GM23338 (cell line): ENCODE results near the gene PPP5C. TPM values are rescaled to one million over a fixed set of nuclear protein-coding genes. Genes with fewer than 3 reads are reported as not detected.

Source experiments
- ATAC-seq: fragments of 200-7000 bp; cut with Tn5 transposase; 3 replicates; pipeline ENCODE4 v1.9.1; 2020
- DNase-seq: peaks from one replicate; pipeline ENCODE4 v3.0.0-alpha.2; 2015; ENCODE audit warnings: low spot score
- H2AFZ ChIP-seq: fragments of 200-600 bp; sonication (generic); 2 replicates; pipeline ENCODE4 v1.8.0; 2016; ENCODE audit warnings: antibody characterized with exemption, mild to moderate bottlenecking, moderate library complexity
- H3F3A ChIP-seq: fragments of 200-600 bp; sonication (generic); replicated peaks from 2 replicates; pipeline ENCODE4 v1.8.0; 2017; ENCODE audit warnings: antibody characterized with exemption, mixed run types, low read depth
- H3K27ac ChIP-seq: fragments of 200-600 bp; sonication (generic); 2 replicates; pipeline ENCODE4 v1.6.1; 2016; ENCODE audit warnings: low read depth
- H3K27me3 ChIP-seq: fragments of 200-600 bp; sonication (generic); 2 replicates; pipeline ENCODE4 v1.8.0; 2016; ENCODE audit warnings: mild to moderate bottlenecking, mixed run types, moderate library complexity; ENCODE audit not compliant: insufficient read depth
- H3K36me3 ChIP-seq: fragments of 200-600 bp; sonication (generic); 2 replicates; pipeline ENCODE4 v1.8.0; 2016; ENCODE audit warnings: mild to moderate bottlenecking; ENCODE audit not compliant: insufficient read depth
- H3K4me1 ChIP-seq: fragments of 200-600 bp; sonication (generic); 2 replicates; pipeline ENCODE4 v1.8.0; 2016; ENCODE audit warnings: mild to moderate bottlenecking, moderate library complexity; ENCODE audit not compliant: insufficient read depth
- H3K4me2 ChIP-seq: fragments of 200-600 bp; sonication (generic); 2 replicates; pipeline ENCODE4 v1.7.1; 2017; ENCODE audit warnings: mixed run types
- H3K4me3 ChIP-seq: fragments of 200-600 bp; sonication (generic); 2 replicates; pipeline ENCODE4 v1.6.1; 2016; ENCODE audit warnings: mixed run types
- H3K79me2 ChIP-seq: fragments of 200-600 bp; sonication (generic); replicated peaks from 2 replicates; pipeline ENCODE4 v1.8.0; 2017; ENCODE audit warnings: mild to moderate bottlenecking; ENCODE audit not compliant: insufficient read depth
- H3K9me2 ChIP-seq: fragments of 200-600 bp; sonication (generic); 2 replicates; pipeline ENCODE4 v1.8.0; 2017; ENCODE audit not compliant: insufficient read depth
- H4K20me1 ChIP-seq: fragments of 200-600 bp; sonication (generic); replicated peaks from 2 replicates; pipeline ENCODE4 v1.8.0; 2017; ENCODE audit warnings: mild to moderate bottlenecking; ENCODE audit not compliant: insufficient read depth
- H3K27ac Mint-ChIP-seq: 2 replicates; pipeline ENCODE4 v1.8.0; 2020; ENCODE audit warnings: inconsistent platforms, mild to moderate bottlenecking, moderate library complexity, mixed read lengths
- H3K27me3 Mint-ChIP-seq: 3 replicates; pipeline ENCODE4 v1.8.0; 2022; ENCODE audit warnings: low read depth, mild to moderate bottlenecking, moderate library complexity, mixed read lengths, inconsistent platforms; ENCODE audit not compliant: insufficient read depth, poor library complexity
- H3K36me3 Mint-ChIP-seq: 3 replicates; pipeline ENCODE4 v1.8.0; 2021; ENCODE audit warnings: low read depth, mild to moderate bottlenecking, inconsistent platforms, moderate library complexity, mixed read lengths
- H3K4me1 Mint-ChIP-seq: 3 replicates; pipeline ENCODE4 v1.8.0; 2020; ENCODE audit warnings: mild to moderate bottlenecking, inconsistent platforms, mixed read lengths
- H3K4me3 Mint-ChIP-seq: 3 replicates; pipeline ENCODE4 v1.8.0; 2021; ENCODE audit warnings: moderate library complexity, mild to moderate bottlenecking, inconsistent platforms, mixed read lengths
- H3K9me3 Mint-ChIP-seq: 3 replicates; pipeline ENCODE4 v1.8.0; 2020; ENCODE audit warnings: moderate library complexity, mild to moderate bottlenecking, inconsistent platforms, mixed read lengths
- CREB1 ChIP-seq: fragments of 250-450 bp; sonication (Bioruptor Pico); IDR thresholded peaks from 2 replicates; pipeline ENCODE4 v1.5.0; 2020; ENCODE audit warnings: low read depth, mild to moderate bottlenecking, moderate library complexity
- EZH2 ChIP-seq: fragments of 200-600 bp; sonication (generic); IDR thresholded peaks from one replicate; pipeline ENCODE4 v1.8.0; 2017; ENCODE audit warnings: antibody characterized with exemption, mild to moderate bottlenecking, low read depth; ENCODE audit not compliant: unreplicated experiment
- EZH2phosphoT487 ChIP-seq: fragments of 200-600 bp; sonication (generic); IDR thresholded peaks from one replicate; pipeline ENCODE4 v1.8.1; 2018; ENCODE audit warnings: antibody characterized with exemption; ENCODE audit not compliant: unreplicated experiment
- JUNB ChIP-seq: IDR thresholded peaks from one replicate; pipeline ENCODE4 v1.6.1; 2016; ENCODE audit warnings: antibody characterized with exemption; ENCODE audit not compliant: unreplicated experiment
- NANOG ChIP-seq: IDR thresholded peaks from 2 replicates; pipeline ENCODE4 v1.6.1; 2016; ENCODE audit warnings: antibody characterized with exemption, borderline replicate concordance
- POLR2AphosphoS5 ChIP-seq: IDR thresholded peaks from 2 replicates; pipeline ENCODE4 v1.6.1; 2016; ENCODE audit warnings: antibody characterized with exemption, low read depth
- STAT1 ChIP-seq: IDR thresholded peaks from one replicate; pipeline ENCODE4 v1.6.1; 2016; ENCODE audit warnings: antibody characterized with exemption; ENCODE audit not compliant: unreplicated experiment
- ZNF114 ChIP-seq: fragments of 250-450 bp; sonication (Bioruptor Pico); IDR thresholded peaks from 2 replicates; pipeline ENCODE4 v1.5.0; 2020; ENCODE audit warnings: mild to moderate bottlenecking, moderate library complexity
- ZNF331 ChIP-seq: fragments of 250-450 bp; sonication (Bioruptor Pico); IDR thresholded peaks from 2 replicates; pipeline ENCODE4 v1.5.0; 2020; ENCODE audit warnings: low read depth, mild to moderate bottlenecking, moderate library complexity
- polyA plus RNA-seq: library from polyadenylated mRNA; unstranded; fragments of >200 nt; fragmentation: Nextera tagmentation; extraction: Ambion mirVana; gene quantifications from 2 replicates; pipeline ENCODE4 v1.2.1, GENCODE V29; 2016
- total RNA-seq: library from RNA; depleted of rRNA; stranded (reverse); fragments of >200 nt; shearing (Covaris generic); gene quantifications from 2 replicates; pipeline ENCODE4 v1.2.3, GENCODE V29; 2014
- TF ChIP-seq, protein P1 (sequence below): fragments of 250-450 bp; sonication (Bioruptor Pico); IDR thresholded peaks from 2 replicates; pipeline ENCODE4 v1.5.0; 2020; ENCODE audit warnings: mild to moderate bottlenecking, moderate library complexity
- TF ChIP-seq, protein P2 (sequence below): IDR thresholded peaks from one replicate; pipeline ENCODE4 v1.6.1; 2018; ENCODE audit warnings: antibody characterized with exemption; ENCODE audit not compliant: unreplicated experiment
- TF ChIP-seq, protein P3 (sequence below): IDR thresholded peaks from 2 replicates; pipeline ENCODE4 v1.6.1; 2016; ENCODE audit warnings: antibody characterized with exemption
- TF ChIP-seq, protein P4 (sequence below), 2 experiments: fragments of 200-600 bp in 1 of 2; sonication (generic) in 1 of 2; conservative IDR thresholded peaks; 2 replicates each; pipeline versions ENCODE4 v1.5.1 to v1.6.1; 2016 to 2017; ENCODE audit warnings: antibody characterized with exemption in 2 of 2, low read depth in 2 of 2, mild to moderate bottlenecking in 2 of 2, moderate library complexity in 1 of 2

Gene PPP5C
- total and polyA plus RNA-seq, 2 experiments from 2014 or later, result 51.6 to 123 TPM

DNA sequence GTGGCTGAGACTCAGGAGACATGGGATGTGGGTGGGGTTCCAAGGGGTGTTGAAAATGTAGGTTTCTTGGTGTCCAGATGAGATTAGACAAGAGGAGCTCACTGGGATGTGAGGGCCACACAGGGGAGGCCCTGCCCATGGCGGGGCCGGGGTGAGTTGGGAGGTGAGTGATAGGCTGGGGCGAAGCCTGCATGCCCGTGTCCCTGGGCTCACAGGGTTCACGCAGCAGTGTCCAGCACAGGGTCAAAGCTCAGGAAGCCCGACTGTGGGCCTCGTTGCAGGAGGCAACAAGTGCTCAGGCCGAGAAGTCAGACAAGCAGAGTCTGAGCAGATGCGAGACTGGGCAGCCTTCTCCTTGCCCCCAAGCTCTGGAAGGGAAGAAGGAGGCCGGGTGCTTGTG, 39.3 kb downstream of the PPP5C start:
- Histone ChIP-seq H3K4me3 (no peak overlapping the region), H3K4me2 (no peak overlapping the region), H3K4me1 (no peaks in the 10 kb centered on the region), H3K36me3 (peaks cover 5% of the 10 kb centered on the region), H4K20me1 (peaks cover 10% of the 10 kb centered on the region), H2AFZ (no peak overlapping the region), H3K79me2 (peaks cover 5% of the 10 kb centered on the region), H3K27me3 (no peaks in the 10 kb centered on the region), H3K27ac (no peak overlapping the region), H3K9me2 (no peaks in the 10 kb centered on the region), H3F3A (no peaks in the 10 kb centered on the region)
- DNase-seq (no peak), ATAC-seq (no peak)
- H3K36me3 Mint-ChIP-seq, result peaks cover 80% of the 10 kb centered on the region
- TF ChIP-seq ZNF331, result no peak
- no peak for TF ChIP-seq EZH2phosphoT487
- TF ChIP-seq, protein P1, sequence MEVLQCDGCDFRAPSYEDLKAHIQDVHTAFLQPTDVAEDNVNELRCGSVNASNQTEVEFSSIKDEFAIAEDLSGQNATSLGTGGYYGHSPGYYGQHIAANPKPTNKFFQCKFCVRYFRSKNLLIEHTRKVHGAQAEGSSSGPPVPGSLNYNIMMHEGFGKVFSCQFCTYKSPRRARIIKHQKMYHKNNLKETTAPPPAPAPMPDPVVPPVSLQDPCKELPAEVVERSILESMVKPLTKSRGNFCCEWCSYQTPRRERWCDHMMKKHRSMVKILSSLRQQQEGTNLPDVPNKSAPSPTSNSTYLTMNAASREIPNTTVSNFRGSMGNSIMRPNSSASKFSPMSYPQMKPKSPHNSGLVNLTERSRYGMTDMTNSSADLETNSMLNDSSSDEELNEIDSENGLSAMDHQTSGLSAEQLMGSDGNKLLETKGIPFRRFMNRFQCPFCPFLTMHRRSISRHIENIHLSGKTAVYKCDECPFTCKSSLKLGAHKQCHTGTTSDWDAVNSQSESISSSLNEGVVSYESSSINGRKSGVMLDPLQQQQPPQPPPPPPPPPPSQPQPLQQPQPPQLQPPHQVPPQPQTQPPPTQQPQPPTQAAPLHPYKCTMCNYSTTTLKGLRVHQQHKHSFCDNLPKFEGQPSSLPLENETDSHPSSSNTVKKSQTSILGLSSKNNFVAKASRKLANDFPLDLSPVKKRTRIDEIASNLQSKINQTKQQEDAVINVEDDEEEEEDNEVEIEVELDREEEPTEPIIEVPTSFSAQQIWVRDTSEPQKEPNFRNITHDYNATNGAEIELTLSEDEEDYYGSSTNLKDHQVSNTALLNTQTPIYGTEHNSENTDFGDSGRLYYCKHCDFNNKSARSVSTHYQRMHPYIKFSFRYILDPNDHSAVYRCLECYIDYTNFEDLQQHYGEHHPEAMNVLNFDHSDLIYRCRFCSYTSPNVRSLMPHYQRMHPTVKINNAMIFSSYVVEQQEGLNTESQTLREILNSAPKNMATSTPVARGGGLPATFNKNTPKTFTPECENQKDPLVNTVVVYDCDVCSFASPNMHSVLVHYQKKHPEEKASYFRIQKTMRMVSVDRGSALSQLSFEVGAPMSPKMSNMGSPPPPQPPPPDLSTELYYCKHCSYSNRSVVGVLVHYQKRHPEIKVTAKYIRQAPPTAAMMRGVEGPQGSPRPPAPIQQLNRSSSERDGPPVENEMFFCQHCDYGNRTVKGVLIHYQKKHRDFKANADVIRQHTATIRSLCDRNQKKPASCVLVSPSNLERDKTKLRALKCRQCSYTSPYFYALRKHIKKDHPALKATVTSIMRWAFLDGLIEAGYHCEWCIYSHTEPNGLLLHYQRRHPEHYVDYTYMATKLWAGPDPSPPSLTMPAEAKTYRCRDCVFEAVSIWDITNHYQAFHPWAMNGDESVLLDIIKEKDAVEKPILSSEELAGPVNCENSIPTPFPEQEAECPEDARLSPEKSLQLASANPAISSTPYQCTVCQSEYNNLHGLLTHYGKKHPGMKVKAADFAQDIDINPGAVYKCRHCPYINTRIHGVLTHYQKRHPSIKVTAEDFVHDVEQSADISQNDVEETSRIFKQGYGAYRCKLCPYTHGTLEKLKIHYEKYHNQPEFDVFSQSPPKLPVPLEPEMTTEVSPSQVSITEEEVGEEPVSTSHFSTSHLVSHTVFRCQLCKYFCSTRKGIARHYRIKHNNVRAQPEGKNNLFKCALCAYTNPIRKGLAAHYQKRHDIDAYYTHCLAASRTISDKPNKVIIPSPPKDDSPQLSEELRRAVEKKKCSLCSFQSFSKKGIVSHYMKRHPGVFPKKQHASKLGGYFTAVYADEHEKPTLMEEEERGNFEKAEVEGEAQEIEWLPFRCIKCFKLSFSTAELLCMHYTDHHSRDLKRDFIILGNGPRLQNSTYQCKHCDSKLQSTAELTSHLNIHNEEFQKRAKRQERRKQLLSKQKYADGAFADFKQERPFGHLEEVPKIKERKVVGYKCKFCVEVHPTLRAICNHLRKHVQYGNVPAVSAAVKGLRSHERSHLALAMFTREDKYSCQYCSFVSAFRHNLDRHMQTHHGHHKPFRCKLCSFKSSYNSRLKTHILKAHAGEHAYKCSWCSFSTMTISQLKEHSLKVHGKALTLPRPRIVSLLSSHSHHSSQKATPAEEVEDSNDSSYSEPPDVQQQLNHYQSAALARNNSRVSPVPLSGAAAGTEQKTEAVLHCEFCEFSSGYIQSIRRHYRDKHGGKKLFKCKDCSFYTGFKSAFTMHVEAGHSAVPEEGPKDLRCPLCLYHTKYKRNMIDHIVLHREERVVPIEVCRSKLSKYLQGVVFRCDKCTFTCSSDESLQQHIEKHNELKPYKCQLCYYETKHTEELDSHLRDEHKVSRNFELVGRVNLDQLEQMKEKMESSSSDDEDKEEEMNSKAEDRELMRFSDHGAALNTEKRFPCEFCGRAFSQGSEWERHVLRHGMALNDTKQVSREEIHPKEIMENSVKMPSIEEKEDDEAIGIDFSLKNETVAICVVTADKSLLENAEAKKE (CRISPR knock-in tag), result no peak
- no peak for TF ChIP-seq STAT1
- no peak for TF ChIP-seq JUNB
- no peak for TF ChIP-seq POLR2AphosphoS5
- no peak for TF ChIP-seq CREB1
- TF ChIP-seq EZH2, result no peak
- TF ChIP-seq, protein P2, sequence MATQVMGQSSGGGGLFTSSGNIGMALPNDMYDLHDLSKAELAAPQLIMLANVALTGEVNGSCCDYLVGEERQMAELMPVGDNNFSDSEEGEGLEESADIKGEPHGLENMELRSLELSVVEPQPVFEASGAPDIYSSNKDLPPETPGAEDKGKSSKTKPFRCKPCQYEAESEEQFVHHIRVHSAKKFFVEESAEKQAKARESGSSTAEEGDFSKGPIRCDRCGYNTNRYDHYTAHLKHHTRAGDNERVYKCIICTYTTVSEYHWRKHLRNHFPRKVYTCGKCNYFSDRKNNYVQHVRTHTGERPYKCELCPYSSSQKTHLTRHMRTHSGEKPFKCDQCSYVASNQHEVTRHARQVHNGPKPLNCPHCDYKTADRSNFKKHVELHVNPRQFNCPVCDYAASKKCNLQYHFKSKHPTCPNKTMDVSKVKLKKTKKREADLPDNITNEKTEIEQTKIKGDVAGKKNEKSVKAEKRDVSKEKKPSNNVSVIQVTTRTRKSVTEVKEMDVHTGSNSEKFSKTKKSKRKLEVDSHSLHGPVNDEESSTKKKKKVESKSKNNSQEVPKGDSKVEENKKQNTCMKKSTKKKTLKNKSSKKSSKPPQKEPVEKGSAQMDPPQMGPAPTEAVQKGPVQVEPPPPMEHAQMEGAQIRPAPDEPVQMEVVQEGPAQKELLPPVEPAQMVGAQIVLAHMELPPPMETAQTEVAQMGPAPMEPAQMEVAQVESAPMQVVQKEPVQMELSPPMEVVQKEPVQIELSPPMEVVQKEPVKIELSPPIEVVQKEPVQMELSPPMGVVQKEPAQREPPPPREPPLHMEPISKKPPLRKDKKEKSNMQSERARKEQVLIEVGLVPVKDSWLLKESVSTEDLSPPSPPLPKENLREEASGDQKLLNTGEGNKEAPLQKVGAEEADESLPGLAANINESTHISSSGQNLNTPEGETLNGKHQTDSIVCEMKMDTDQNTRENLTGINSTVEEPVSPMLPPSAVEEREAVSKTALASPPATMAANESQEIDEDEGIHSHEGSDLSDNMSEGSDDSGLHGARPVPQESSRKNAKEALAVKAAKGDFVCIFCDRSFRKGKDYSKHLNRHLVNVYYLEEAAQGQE, result no peak
- TF ChIP-seq, protein P3, sequence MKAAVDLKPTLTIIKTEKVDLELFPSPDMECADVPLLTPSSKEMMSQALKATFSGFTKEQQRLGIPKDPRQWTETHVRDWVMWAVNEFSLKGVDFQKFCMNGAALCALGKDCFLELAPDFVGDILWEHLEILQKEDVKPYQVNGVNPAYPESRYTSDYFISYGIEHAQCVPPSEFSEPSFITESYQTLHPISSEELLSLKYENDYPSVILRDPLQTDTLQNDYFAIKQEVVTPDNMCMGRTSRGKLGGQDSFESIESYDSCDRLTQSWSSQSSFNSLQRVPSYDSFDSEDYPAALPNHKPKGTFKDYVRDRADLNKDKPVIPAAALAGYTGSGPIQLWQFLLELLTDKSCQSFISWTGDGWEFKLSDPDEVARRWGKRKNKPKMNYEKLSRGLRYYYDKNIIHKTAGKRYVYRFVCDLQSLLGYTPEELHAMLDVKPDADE, result no peak
- TF ChIP-seq NANOG, result no peak
- no peak for TF ChIP-seq ZNF114 (CRISPR knock-in tag)
- TF ChIP-seq, protein P4, sequence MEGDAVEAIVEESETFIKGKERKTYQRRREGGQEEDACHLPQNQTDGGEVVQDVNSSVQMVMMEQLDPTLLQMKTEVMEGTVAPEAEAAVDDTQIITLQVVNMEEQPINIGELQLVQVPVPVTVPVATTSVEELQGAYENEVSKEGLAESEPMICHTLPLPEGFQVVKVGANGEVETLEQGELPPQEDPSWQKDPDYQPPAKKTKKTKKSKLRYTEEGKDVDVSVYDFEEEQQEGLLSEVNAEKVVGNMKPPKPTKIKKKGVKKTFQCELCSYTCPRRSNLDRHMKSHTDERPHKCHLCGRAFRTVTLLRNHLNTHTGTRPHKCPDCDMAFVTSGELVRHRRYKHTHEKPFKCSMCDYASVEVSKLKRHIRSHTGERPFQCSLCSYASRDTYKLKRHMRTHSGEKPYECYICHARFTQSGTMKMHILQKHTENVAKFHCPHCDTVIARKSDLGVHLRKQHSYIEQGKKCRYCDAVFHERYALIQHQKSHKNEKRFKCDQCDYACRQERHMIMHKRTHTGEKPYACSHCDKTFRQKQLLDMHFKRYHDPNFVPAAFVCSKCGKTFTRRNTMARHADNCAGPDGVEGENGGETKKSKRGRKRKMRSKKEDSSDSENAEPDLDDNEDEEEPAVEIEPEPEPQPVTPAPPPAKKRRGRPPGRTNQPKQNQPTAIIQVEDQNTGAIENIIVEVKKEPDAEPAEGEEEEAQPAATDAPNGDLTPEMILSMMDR (conservative IDR thresholded peaks at IDR 0.05; ENCODE audit: low read depth in 2 of 2), result no peak
- H3K27me3 Mint-ChIP-seq, result peaks cover 7% of the 10 kb centered on the region
- peaks cover 1% of the 10 kb centered on the region; the same call in 2 of the 3 replicates for H3K4me1 Mint-ChIP-seq
- H3K27ac Mint-ChIP-seq, result peak overlapping the region; percentile 56; the same call in 1 of the 2 replicates
- H3K4me3 Mint-ChIP-seq, result no peak overlapping the region; the same call in 2 of the 3 replicates
- no peaks in the 10 kb centered on the region for H3K9me3 Mint-ChIP-seq
